SH-SY5Y (cell line): Measurements from ENCODE around the gene FGD4.

Source experiments
- GATA2 ChIP-seq: IDR thresholded peaks from 2 replicates; pipeline ENCODE4 v1.6.1; 2011; ENCODE audit warnings: mild to moderate bottlenecking, low read depth, low read length
- GATA3 ChIP-seq: IDR thresholded peaks from 2 replicates; pipeline ENCODE4 v1.6.1; 2011; ENCODE audit warnings: low read depth, mild to moderate bottlenecking, low read length, moderate library complexity

Gene FGD4

GRCh38 chr12:32595251-32595650 is 195.9 kb downstream of the FGD4 start:
- TF ChIP-seq GATA3 (no peak), GATA2 (no peak)

- TF ChIP-seq GATA3, result no peak
- TF ChIP-seq GATA2, result no peak
Observed at GRCh38 chr12:32596030-32596429, 196.7 kb downstream of the FGD4 start.

GRCh38 chr12:32598688-32599087 is 199.3 kb downstream of the FGD4 start:
- TF ChIP-seq GATA3 (no peak), GATA2 (no peak)

GRCh38 chr12:32600681-32601080 is 201.3 kb downstream of the FGD4 start:
- TF ChIP-seq GATA2, result no peak
- no peak for TF ChIP-seq GATA3

GRCh38 chr12:32603071-32603470 is 203.7 kb downstream of the FGD4 start:
- TF ChIP-seq GATA3, result no peak
- TF ChIP-seq GATA2, result no peak

GRCh38 chr12:32603858-32604257 is 204.5 kb downstream of the FGD4 start:
- TF ChIP-seq GATA3 (no peak), GATA2 (no peak)

- TF ChIP-seq GATA2 (no peak), GATA3 (no peak)
Observed at GRCh38 chr12:32604565-32604964, 205.2 kb downstream of the FGD4 start.

GRCh38 chr12:32605326-32606095 is 206.2 kb downstream of the FGD4 start:
- TF ChIP-seq GATA3 (no peak), GATA2 (no peak)

GRCh38 chr12:32606443-32606842 is 207.1 kb downstream of the FGD4 start:
- TF ChIP-seq GATA3, result no peak
- no peak for TF ChIP-seq GATA2

GRCh38 chr12:32609966-32610365 is 210.6 kb downstream of the FGD4 start:
- TF ChIP-seq GATA2, result no peak
- TF ChIP-seq GATA3, result no peak

GRCh38 chr12:32611986-32612385 is 212.6 kb downstream of the FGD4 start:
- no peak for TF ChIP-seq GATA2
- TF ChIP-seq GATA3, result no peak

GRCh38 chr12:32612658-32613614 is 213.6 kb downstream of the FGD4 start:
- no peak for TF ChIP-seq GATA2
- no peak for TF ChIP-seq GATA3

- TF ChIP-seq GATA2, result no peak
- no peak for TF ChIP-seq GATA3
Observed at GRCh38 chr12:32615441-32615840, 216.1 kb downstream of the FGD4 start.

- no peak for TF ChIP-seq GATA3
- no peak for TF ChIP-seq GATA2
Observed at GRCh38 chr12:32617534-32617933, 218.2 kb downstream of the FGD4 start.
